Osteocyte (in vitro differentiated cells): Measurements from ENCODE around the gene GDPD1. TPM values are rescaled to one million over a fixed set of nuclear protein-coding genes. Genes with fewer than 3 reads are reported as not detected.
"Not testable (repeated sequence)": the region's sequence is repeated elsewhere in the genome, so short reads cannot be mapped to it uniquely, and the experiment has no call there.

Experiments used
- DNase-seq: peaks from one replicate; pipeline ENCODE4 v3.0.0; 2021; ENCODE audit warnings: mixed read lengths; ENCODE audit not compliant: unreplicated experiment; ENCODE audit errors: extremely low spot score
- H3K27ac Mint-ChIP-seq: one replicate; pipeline ENCODE4 v1.8.0; 2021; ENCODE audit warnings: mild to moderate bottlenecking, mixed read lengths; ENCODE audit not compliant: unreplicated experiment
- H3K27me3 Mint-ChIP-seq: one replicate; pipeline ENCODE4 v1.8.0; 2021; ENCODE audit warnings: mixed read lengths; ENCODE audit not compliant: unreplicated experiment
- H3K36me3 Mint-ChIP-seq: one replicate; pipeline ENCODE4 v1.8.0; 2021; ENCODE audit warnings: mixed read lengths; ENCODE audit not compliant: unreplicated experiment
- H3K4me1 Mint-ChIP-seq: one replicate; pipeline ENCODE4 v1.8.0; 2021; ENCODE audit warnings: mixed read lengths; ENCODE audit not compliant: unreplicated experiment
- H3K4me3 Mint-ChIP-seq: one replicate; pipeline ENCODE4 v1.8.0; 2021; ENCODE audit warnings: mild to moderate bottlenecking, moderate library complexity, mixed read lengths; ENCODE audit not compliant: unreplicated experiment
- H3K9me3 Mint-ChIP-seq: one replicate; pipeline ENCODE4 v1.8.0; 2021; ENCODE audit warnings: mixed read lengths; ENCODE audit not compliant: unreplicated experiment
- CTCF ChIP-seq: fragments of 200-600 bp; sonication (generic); IDR thresholded peaks from 2 replicates; pipeline ENCODE4 v1.5.0; 2021; ENCODE audit warnings: antibody characterized with exemption, mild to moderate bottlenecking, moderate library complexity
- total RNA-seq: library from RNA; stranded (reverse); gene quantifications from 2 replicates; pipeline ENCODE4 v1.2.1, GENCODE V29; 2021

Gene GDPD1
- total RNA-seq, 1 donor from 2014 or later = 3.0 TPM

- Mint-ChIP-seq H3K27me3 (peaks cover 38% of the 10 kb centered on the region), H3K27ac (no peak overlapping the region), H3K9me3 (no peaks in the 10 kb centered on the region), H3K36me3 (no peaks in the 10 kb centered on the region), H3K4me3 (no peak overlapping the region), H3K4me1 (no peaks in the 10 kb centered on the region)
- no peak for TF ChIP-seq CTCF
- no peak for DNase-seq
Observed at GRCh38 chr17:59299400-59300092, 79.2 kb downstream of the GDPD1 start.

- peaks cover 36% of the 10 kb centered on the region for H3K27me3 Mint-ChIP-seq
- H3K4me3 Mint-ChIP-seq = no peak overlapping the region
- H3K27ac Mint-ChIP-seq = no peak overlapping the region
- H3K36me3 Mint-ChIP-seq = no peaks in the 10 kb centered on the region
- no peak for DNase-seq
- H3K4me1 Mint-ChIP-seq = no peaks in the 10 kb centered on the region
- TF ChIP-seq CTCF = no peak
- no peaks in the 10 kb centered on the region for H3K9me3 Mint-ChIP-seq
Observed at GRCh38 chr17:59300941-59301340, 80.6 kb downstream of the GDPD1 start.

GRCh38 chr17:59304811-59305210, 84.5 kb downstream of the GDPD1 start:
- no peak overlapping the region for H3K4me3 Mint-ChIP-seq
- no peaks in the 10 kb centered on the region for H3K4me1 Mint-ChIP-seq
- TF ChIP-seq CTCF = no peak

GRCh38 chr17:59310263-59310920, 90.1 kb downstream of the GDPD1 start:
- H3K27ac Mint-ChIP-seq = no peak overlapping the region
- H3K36me3 Mint-ChIP-seq = no peaks in the 10 kb centered on the region
- peaks cover 5% of the 10 kb centered on the region for H3K27me3 Mint-ChIP-seq
- no peaks in the 10 kb centered on the region for H3K9me3 Mint-ChIP-seq
- no peak for TF ChIP-seq CTCF
- DNase-seq = no peak
- peaks cover 1% of the 10 kb centered on the region for H3K4me1 Mint-ChIP-seq
- H3K4me3 Mint-ChIP-seq = no peak overlapping the region

More at GRCh38 chr17:59304811-59305210, 84.5 kb downstream of the GDPD1 start:
- Mint-ChIP-seq H3K9me3 (no peaks in the 10 kb centered on the region), H3K36me3 (no peaks in the 10 kb centered on the region), H3K27me3 (peaks cover 22% of the 10 kb centered on the region), H3K27ac (no peak overlapping the region)
- DNase-seq = no peak

GRCh38 chr17:59311051-59311468, 90.7 kb downstream of the GDPD1 start:
- Mint-ChIP-seq H3K9me3 (no peaks in the 10 kb centered on the region), H3K36me3 (no peaks in the 10 kb centered on the region), H3K27me3 (peaks cover 3% of the 10 kb centered on the region), H3K27ac (no peak overlapping the region), H3K4me3 (no peak overlapping the region), H3K4me1 (peaks cover 1% of the 10 kb centered on the region)
- TF ChIP-seq CTCF = peak; percentile 82
- no peak for DNase-seq

- not testable (repeated sequence) for DNase-seq, H3K36me3 Mint-ChIP-seq
Observed at GRCh38 chr17:59311521-59311920, 91.2 kb downstream of the GDPD1 start.

More at GRCh38 chr17:59311521-59311920, 91.2 kb downstream of the GDPD1 start:
- H3K4me1 Mint-ChIP-seq, H3K27ac Mint-ChIP-seq, H3K9me3 Mint-ChIP-seq, H3K27me3 Mint-ChIP-seq, H3K4me3 Mint-ChIP-seq: not testable (repeated sequence)
